OCI-LY1 (cell line): ENCODE data around the gene MID2.

Experiments
- EZH2 ChIP-seq: fragments of 200-600 bp; sonication (generic), shearing (Covaris generic); IDR thresholded peaks from 2 replicates; pipeline ENCODE4 v1.8.0; 2017; ENCODE audit warnings: borderline replicate concordance, mixed run types, mild to moderate bottlenecking, antibody characterized with exemption, low read length, moderate library complexity, mixed read lengths
- TF ChIP-seq, protein P1 (sequence below): fragments of 200-600 bp; sonication (generic), shearing (Covaris generic); IDR thresholded peaks from 2 replicates; pipeline ENCODE4 v1.5.1; 2017; ENCODE audit warnings: mild to moderate bottlenecking, antibody characterized with exemption, low read length, moderate library complexity, mixed read lengths

DNA sequence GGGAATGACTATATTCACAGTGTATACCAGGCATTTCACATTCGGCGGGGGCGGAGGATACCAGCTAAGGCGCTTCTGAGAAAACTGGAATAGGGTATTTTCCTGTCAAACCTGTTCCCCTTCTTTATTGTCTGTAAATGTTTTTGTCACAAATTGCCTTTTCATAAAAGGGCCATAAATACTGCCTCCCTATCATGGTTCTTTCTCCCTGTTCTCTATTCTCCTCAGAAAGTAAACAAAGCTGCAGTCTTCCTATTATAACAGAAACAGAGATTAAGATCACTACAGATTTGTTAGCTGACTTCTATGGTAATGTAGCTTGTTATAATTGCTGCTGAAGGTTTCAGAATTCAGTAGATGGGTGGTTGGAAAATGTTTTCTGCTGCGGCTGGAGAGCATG, 32.2 kb downstream of the MID2 start:
- TF ChIP-seq, protein P1, sequence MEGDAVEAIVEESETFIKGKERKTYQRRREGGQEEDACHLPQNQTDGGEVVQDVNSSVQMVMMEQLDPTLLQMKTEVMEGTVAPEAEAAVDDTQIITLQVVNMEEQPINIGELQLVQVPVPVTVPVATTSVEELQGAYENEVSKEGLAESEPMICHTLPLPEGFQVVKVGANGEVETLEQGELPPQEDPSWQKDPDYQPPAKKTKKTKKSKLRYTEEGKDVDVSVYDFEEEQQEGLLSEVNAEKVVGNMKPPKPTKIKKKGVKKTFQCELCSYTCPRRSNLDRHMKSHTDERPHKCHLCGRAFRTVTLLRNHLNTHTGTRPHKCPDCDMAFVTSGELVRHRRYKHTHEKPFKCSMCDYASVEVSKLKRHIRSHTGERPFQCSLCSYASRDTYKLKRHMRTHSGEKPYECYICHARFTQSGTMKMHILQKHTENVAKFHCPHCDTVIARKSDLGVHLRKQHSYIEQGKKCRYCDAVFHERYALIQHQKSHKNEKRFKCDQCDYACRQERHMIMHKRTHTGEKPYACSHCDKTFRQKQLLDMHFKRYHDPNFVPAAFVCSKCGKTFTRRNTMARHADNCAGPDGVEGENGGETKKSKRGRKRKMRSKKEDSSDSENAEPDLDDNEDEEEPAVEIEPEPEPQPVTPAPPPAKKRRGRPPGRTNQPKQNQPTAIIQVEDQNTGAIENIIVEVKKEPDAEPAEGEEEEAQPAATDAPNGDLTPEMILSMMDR: no peak
- TF ChIP-seq EZH2: no peak
